GM19395 (cell line): ENCODE results near the gene OSBPL1A.
"Not testable (repeated sequence)": the region's sequence is repeated elsewhere in the genome, so short reads cannot be mapped to it uniquely, and the experiment has no call there.

Experiments
- ATAC-seq: cut with Tn5 transposase; IDR thresholded peaks from one replicate; pipeline ENCODE4 v1.9.1; 2021; ENCODE audit warnings: mild to moderate bottlenecking, moderate library complexity; ENCODE audit not compliant: unreplicated experiment

The OSBPL1A gene

DNA sequence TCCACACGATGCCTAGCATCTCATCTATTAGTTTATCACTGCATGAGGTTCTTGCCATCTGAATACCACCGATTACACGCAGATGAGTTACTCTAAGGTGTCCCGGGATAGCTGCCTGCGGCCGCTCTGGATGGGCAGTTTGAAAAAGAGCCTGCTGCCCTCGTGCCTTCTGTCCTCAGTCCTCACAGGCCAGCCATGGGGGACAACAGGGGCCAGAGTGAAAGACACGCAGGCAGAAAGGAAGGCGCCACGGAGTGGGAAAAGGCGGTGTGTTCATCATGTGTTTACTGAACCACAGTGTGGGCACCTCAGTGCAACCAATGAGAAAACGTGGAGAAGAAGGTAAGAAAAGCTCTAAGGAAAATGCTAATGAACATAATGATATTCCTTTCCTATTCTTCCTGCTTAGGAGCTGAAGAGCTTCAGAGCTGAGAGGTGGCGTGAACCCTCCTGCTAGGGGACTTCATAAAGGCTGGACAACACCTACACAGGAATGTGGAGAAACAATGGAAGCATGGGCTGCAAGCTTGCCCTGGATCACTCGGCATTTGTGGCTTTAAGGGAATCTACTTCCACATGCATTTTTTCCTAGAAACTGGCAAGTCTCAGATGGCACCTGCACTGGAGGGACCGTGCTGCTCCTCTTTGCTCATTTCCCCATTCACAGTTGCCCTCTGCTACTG lies 207.8 kb downstream of the OSBPL1A start:
- no peak for ATAC-seq

DNA sequence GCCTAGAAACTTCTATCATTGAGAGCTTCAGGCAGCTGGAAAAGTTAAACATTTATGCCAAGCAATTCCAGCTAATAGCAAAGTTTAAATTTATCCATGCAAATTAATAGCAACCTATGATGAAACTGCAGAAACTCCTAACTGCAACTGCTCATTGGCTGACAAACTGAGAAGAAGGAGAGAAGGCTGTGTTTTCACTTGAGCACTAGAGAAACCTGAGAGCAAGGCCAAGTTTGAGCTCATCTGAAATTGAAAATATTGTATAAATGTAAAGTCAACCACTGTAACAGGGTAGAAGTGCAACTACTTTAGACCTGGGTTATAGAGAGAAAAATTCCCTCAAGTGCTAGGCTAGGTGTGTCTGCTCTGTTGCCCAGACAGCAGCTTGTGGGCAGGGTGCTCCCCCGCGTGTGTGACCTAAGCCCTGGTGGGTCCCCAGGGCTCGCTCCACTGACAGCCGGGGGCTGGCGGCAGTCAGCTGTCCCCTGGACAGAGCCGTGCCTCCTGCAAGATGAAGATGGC lies 208.6 kb downstream of the OSBPL1A start:
- peak; percentile 84 for ATAC-seq

DNA sequence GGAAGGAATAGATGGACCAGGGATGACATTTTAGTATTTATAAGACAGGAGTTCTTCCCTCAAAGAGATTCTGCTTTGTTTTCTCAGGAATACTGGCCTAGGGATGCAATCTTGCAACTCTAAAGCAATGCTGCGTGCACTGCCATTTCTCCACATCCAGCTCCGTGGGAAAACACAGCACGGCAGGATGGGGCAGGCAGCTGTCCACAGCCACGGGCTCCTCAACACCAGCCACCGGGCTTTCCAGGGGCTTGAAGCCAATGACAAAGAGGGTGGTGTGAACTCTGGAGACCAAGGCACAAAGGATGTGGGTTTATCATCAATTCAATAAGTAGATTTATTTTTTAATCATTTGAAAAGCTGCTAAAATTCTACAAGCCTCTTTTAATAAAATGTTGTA lies 209.5 kb downstream of the OSBPL1A start:
- ATAC-seq: no peak

DNA sequence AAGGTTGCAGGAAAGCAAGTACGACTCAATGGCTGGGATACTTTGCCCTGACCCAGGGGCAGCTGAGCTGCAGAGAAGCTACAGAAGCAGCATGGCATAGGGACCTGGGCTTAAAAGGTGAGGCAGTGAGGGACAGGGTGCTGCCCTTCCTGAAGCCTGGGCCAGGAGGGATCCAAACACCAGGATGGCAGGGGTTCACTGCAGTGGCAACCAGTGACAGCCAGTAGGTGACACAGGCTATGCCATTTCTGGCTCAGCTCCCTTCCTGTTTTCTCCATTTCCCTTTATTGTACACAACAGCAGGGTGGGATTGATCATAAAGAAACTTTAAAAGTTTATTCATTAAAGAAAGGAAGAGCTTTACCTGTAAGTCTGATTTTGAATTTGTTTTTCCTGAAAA lies 209.9 kb downstream of the OSBPL1A start:
- no peak for ATAC-seq

DNA sequence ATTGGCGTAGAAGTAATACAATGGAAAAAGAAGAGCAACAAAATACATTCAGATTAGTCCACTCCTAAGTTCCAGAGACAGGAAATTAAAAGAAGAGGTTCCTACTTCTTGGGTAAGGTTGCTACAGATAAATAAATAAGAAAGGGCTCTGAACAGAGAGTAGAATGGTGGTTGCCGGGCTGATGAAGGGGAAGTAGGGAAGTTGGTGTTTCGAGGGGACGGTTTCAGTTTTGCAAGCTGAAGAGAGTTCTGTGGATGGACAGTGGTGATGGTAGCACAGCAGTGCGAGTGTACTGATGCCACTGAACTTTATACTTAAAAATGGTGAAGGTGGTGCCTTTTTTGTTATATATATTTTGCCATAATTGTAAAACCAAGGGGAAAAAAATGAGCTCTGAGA lies 210.6 kb downstream of the OSBPL1A start:
- peak; percentile 74 for ATAC-seq

DNA sequence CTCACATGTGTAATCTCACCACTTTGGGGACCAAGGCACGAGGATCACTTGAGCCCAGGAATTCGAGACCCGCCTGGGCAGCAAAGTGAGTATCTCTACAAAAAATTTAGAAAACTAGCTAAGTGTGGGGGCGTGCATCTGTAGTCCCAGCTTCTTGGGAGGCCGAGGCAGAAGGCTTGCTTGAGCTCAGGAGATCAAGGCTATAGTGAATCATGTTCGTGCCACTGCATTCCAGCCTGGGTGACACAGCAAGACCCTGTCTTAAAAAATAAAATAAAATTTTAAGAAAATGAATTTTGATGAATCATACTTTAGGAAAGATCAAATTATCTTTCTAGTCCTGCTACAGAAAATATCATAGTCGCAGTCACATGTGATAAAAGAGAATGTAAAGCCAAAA lies 211.8 kb downstream of the OSBPL1A start:
- ATAC-seq: no peak

DNA sequence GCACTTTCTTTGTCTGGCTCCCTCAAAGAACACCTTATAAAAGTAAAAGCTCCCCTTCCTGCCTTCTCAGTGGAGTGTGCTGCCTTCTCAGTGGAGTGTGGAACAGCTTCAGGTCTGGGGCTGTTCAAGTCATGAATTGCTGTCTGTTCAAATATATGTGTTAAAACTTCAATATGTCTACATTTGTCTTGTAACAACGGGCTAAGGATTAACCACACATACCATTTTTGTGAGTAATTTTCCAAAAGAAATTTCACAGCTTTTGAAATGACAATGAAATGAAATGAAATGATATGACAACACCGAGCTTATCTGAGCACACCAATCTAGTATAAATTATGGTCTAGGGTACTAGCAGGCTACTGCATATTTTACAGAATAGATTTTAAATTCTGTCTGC lies 215.8 kb downstream of the OSBPL1A start:
- no peak for ATAC-seq

DNA sequence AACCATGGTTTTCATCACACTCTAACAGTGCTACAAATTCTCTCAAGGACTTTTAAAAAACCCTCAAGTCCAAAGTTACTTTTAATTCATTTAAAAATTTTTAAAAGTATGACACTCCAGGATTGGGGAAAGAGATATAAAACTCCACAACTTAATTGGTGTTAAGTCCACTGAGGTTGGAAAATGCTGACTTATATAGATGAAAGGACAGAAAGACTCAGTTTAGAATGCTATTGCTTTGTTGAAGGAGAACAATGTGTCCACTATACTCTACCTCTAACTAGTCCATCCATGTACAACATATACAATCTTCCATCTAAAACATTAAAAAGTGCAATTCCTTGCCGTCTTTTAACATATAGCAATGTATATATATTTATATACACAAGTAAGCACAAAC lies 217.6 kb downstream of the OSBPL1A start:
- ATAC-seq: no peak

DNA sequence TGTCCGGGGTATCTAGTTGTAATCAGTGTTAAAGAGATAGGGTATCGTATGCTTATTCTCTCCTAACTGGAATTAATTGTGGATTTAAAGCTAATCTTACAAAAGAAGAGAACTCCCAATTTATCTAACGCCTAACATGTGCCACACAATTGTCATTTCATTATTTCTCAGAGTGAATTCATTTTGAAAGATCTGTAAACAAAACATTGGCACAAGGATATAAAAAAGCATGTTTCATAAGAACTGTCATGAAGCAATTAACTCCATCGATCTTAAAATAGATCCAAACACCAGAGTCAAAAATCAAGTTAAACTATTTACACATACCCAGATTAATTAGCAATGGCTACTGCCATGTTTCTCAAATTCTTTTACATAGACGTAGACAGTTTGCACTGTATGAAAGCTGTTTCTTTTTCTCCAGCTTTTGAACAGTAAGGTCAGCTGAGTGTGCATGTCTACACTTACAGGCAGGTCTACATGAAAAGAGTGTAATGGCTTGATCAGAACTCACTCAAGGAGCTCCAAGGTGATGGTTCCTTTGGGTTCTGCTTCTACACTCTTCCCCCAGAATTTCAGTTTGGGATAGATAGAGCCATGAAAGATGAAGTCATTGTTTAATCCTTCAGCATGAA lies 220.0 kb downstream of the OSBPL1A start:
- no peak for ATAC-seq

DNA sequence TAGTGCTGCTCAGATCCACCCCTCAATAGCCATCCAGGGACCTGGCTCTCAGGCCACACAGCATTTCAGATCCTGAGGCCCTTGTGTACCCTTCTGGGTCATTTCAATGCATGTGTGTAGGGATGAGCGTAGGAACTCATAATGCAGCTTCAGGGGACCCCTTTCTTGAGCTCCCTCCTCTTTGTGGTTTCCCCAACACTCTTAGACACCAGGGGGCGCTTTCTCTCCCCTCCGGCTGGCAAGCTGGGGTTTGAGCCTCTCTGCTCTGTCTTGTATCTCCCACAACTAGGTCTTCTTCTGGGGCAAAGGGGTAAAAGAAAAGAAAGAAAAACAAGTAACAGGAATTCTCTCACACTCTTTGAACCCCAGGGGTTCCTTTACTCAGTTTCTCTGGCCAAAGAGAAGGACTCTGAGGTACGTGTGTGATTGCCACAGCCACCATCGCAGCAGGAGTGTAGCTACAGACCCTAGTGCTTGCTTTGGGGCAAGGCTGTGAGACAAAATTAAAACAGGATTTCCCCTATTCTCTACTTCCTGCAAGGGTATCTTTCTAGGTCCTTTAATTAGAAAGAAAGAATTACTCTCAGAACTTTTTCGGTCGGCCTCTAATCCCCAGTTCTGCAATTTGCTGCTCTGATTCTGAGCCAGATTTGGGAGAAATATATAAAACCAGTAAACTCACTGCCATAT lies 220.8 kb downstream of the OSBPL1A start:
- ATAC-seq: peak; percentile 94

DNA sequence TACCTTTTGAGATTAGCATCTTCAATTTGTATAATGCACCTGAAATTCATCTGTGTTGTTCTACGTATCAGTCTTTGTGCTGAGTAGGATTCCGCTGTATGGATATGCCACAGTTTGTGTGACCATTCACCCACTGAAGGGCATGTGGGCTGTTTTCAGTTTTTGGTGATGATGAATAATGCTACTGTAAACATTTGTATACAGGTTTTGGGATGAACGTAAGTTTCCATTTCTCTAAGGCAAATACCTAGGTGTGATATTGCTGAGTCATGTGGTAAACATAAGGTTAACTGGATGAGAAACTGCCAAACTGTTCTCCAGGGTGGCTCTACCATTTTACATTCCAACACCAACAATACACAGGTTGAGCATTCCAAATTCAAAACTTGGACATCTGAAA lies 223.6 kb downstream of the OSBPL1A start:
- ATAC-seq: no peak

DNA sequence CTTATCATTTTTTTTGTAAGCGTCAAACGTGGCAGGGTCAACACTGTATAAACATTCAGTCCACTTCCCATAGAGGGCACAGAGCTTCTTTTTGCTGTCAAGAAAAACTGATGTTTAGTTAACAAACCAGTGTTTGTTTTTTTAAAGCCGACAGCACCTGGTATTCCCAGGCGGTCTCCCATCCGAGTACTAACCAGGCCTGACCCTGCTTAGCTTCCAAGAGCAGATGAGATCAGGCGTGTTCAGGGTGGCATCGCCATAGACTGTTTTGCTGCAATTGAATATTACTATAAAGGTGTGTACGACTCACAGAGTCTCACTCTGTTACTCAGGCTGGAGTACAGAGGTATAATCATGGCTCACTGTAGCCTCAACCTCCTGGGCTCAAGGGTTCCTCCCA lies 227.3 kb downstream of the OSBPL1A start:
- no peak for ATAC-seq

DNA sequence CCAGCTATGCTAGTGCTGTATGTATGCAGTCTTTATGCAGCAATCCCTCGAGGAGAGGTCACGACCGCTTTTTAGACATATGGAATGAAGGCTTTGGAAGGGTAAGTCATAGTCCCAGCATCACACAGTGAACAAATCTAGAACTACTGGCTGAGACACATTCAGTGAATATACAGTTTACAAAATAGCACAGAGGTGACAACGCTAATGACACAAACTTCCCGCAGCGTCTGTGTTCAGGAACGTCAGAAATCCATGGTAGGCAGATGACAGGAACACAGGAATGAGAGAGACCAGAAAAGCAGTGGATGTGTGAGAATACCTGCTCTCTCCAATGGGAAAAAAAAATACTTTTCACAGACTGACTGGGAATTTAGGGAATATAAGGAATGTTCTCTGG lies 229.1 kb downstream of the OSBPL1A start:
- no peak for ATAC-seq

DNA sequence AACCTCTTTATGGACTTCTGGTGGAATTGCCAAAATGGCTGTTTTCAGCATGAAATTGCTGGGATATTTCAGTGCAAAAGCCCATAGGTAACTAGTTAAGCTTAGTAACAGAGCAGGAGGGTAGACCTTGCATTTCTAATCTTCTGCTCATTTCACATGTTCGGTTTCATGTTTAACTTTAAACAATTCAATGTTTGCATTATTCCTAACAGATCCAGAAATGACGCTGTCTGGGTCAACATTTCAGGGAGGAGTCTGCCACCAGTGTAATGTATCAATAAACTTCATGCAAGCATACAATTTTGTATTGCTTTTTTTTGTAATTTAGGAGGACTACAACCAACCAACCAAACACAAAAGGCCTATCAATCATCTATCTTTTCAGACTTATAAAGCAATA lies 236.3 kb downstream of the OSBPL1A start:
- ATAC-seq: no peak

DNA sequence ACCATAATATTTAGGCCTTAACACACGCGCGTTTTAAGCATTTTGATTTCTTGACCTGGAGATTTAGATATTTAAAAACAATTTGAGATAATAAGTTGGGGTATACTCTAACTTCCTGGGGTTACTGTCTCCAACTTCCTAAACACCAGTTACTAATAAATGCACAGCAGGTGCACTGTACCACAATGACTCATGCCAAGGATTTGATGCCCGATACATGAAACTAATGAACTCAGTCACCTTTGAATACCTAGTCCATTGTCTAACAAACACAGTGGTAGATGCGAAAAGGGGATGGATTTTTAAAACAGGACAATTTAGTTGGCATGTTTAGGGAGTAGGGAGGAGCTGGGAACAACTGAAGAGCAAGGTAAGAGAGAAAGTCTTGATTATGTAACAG lies 237.5 kb downstream of the OSBPL1A start:
- no peak for ATAC-seq

DNA sequence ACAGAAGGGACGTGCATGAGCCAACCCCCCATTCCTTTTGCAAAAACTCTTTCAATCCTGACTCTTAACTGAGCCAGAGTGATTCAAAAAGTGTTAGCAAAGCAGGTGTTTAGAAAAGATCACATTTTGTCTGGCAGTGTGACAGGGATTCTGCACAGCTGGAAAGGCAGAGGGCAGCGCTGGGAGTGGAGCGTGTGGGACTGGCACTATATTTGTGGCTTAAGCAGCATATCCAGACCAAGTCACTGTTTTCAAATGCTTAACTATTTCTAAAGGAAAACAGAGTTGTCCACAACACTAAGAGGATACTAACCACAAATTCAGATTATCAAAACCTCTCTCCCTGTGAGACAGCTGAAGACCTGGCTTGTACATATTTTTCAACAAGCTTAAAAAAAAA lies 239.8 kb downstream of the OSBPL1A start:
- no peak for ATAC-seq

DNA sequence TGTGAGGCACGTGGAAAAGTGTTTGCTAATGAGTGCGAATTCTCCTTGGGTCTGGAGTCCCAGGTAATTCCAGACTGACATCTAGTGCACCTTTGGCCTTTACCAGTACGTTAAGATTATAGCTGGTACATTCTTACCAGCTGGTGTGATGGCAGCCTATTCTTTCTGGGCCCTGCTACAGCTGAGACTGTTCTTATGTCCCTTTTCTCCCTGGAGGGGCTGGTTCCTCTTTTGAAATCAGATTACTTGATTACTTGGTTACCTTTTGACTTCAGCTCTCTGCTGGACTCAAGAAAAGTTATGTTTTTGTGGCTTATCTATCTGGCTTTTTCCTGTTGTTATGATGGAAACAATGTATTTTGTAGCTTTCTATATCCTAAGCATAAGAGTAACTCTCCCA lies 244.2 kb downstream of the OSBPL1A start:
- ATAC-seq: no peak

DNA sequence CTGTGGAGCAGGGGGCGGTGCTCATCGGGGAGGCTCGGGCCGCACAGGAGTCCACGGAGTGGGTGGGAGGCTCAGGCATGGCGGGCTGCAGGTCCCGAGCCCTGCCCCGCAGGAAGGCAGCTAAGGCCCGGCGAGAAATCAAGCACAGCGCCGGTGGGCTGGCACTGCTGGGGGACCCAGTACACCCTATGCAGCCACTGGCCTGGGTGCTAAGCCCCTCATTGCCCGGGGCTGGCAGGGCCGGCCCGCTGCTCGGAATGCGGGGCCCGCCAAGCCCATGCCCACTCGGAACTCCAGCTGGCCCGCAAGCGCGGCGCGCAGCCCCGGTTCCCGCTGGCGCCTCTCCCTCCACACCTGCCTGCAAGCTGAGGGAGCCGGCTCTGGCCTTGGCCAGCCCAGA lies 248.0 kb downstream of the OSBPL1A start:
- ATAC-seq: not testable (repeated sequence)

DNA sequence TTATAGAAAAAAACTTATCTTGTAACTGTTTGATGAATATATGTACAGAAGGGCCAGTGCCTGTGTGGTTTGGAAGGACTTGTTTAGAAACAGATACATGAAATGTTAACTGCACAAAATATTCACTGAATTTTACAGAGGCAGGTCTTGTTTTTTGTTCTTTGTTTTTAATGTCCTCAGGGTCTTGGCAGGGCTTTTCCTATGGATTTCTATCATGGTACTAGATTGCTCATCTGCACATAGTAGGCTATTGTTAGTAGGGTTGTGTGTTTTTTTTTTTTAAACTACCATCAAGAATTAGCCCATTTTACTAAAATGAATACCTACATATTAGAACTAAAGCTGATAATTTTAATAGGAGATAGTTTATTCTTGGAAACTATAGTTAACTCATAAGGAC lies 255.2 kb downstream of the OSBPL1A start:
- ATAC-seq: no peak

DNA sequence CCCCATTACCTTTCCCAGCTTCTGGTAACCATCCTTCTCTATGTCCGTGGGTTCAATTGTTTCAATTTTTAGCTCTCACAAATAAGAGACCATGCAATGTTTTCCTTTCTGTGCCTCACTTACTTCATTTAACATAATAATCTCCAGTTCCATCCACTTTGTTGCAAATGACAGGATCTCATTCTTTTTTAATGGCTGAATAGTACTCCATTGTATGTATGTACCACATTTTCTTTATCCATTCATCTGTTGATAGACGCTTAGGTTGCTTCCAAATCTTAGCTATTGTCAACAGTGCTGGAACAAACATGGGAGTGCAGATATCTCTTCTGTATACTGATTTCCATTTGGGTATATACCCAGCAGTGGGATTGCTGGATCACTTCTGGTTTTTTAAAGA lies 256.9 kb downstream of the OSBPL1A start:
- no peak for ATAC-seq

DNA sequence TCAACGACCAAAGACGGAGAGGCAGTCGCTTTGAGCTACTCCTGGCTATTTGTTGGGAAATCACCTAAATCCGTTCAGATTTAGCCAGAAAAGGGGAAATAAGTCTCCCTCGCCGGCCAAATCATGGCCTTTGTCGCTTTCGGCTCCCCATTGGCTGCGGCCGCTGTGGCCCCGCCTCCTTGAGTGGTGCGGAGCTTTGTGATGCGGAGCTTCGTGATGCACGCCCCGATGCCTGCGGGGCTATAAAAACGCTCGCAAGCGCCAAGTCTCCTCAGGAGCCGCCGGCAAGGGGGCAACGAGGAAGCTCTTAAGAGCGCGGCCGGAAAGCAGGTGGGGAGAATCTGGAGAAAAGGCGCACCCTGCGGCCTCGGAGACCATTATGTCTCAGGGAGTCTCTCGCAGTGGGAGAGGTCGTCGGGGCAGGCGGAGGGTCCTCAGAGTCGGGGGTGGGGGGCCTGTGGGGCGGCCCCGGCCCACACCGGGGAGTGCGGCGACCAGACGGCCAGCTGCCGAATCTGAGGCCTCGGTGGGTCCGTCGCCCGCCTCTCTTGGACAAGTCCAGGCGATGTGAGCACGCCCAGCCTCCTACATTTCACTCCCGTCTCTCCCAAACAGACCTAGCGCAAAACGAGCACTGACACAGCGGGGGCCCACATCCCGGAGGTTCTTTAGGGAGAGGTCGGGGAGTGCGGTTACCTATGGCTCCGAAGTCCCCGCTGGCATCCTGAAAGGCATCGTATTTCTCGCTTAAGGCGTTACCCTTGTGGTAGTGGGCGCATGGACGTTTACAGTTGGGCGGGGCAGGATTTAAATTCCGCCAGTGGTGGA lies 258.6 kb downstream of the OSBPL1A start, which contains the start of gene CABYR:
CABYR (plus strand) TSS at position 274 of the 828 bp plus-strand sequence. CDS start 4,053 bp downstream, outside the sequence.
- ATAC-seq: peak; percentile 96
